IMR-90 (cell line): ENCODE results near the gene NIPAL3. TPM values are rescaled to one million over a fixed set of nuclear protein-coding genes. Genes with fewer than 3 reads are reported as not detected.
A peak's percentile ranks its signal among the peaks of the same experiment; 100 is the strongest.

ENCODE experiments used
- ATAC-seq: fragments of 200-7000 bp; cut with Tn5 transposase; 2 replicates; pipeline ENCODE4 v1.9.1; 2020; ENCODE audit warnings: low read depth, mild to moderate bottlenecking, moderate library complexity
- BruUV-seq: library from RNA; stranded (reverse); fragments of 400-500 nt; replicated peaks from 2 replicates; lab custom pipeline; 2021; lab: Mats Ljungman, UMichigan
- CTCF ChIA-PET: fragments of 300-600 bp; formaldehyde crosslinking; extraction: SDS; loops from one replicate; lab custom pipeline; 2021; ENCODE audit warnings: antibody characterized with exemption; lab: Yijun Ruan, JAX
- POLR2A ChIA-PET: fragments of 300-600 bp; sonication (Branson Sonifier 250); formaldehyde crosslinking; loops from one replicate; lab custom pipeline; 2022; ENCODE audit warnings: antibody characterized with exemption; ENCODE audit not compliant: unreplicated experiment; lab: Charles Lee
- DNase-seq: peaks from one replicate; pipeline ENCODE4 v3.0.0; 2013
- H2AFZ ChIP-seq: replicated peaks from 2 replicates; pipeline ENCODE3; 2013; ENCODE audit warnings: low read length, mild to moderate bottlenecking; ENCODE audit not compliant: poor library complexity
- H2AK5ac ChIP-seq: 2 replicates; pipeline ENCODE4 v1.6.1; 2013; ENCODE audit warnings: low read depth, low read length, inconsistent platforms
- H2AK9ac ChIP-seq: replicated peaks from 2 replicates; pipeline ENCODE3; 2013; ENCODE audit warnings: mild to moderate bottlenecking, low read depth, low read length, moderate library complexity; ENCODE audit not compliant: poor library complexity
- H2BK120ac ChIP-seq: 2 replicates; pipeline ENCODE4 v1.6.1; 2013; ENCODE audit warnings: low read depth, low read length, inconsistent platforms
- H2BK15ac ChIP-seq: 3 replicates; pipeline ENCODE4 v1.6.1; 2013; ENCODE audit warnings: low read depth, low read length, inconsistent platforms
- H2BK20ac ChIP-seq: 2 replicates; pipeline ENCODE4 v1.6.1; 2013; ENCODE audit warnings: low read depth, mild to moderate bottlenecking, inconsistent platforms, low read length, moderate library complexity
- H2BK5ac ChIP-seq: 2 replicates; pipeline ENCODE4 v1.6.1; 2013; ENCODE audit warnings: mild to moderate bottlenecking, low read depth, low read length, inconsistent platforms; ENCODE audit not compliant: poor library complexity, severe bottlenecking
- H3K14ac ChIP-seq: replicated peaks from 2 replicates; pipeline ENCODE4 v1.6.1; 2013; ENCODE audit warnings: low read depth, low read length, inconsistent platforms
- H3K18ac ChIP-seq: 2 replicates; pipeline ENCODE4 v1.6.1; 2013; ENCODE audit warnings: low read depth, low read length, control low read depth
- H3K23ac ChIP-seq: 2 replicates; pipeline ENCODE4 v1.6.1; 2013; ENCODE audit warnings: low read depth, low read length, inconsistent platforms
- H3K27ac ChIP-seq: 2 replicates; pipeline ENCODE4 v1.5.1; 2013; ENCODE audit warnings: mild to moderate bottlenecking, control low read depth, low read length; ENCODE audit not compliant: insufficient read depth
- H3K27me3 ChIP-seq: 2 replicates; pipeline ENCODE4 v1.6.1; 2013; ENCODE audit warnings: low read length; ENCODE audit not compliant: control insufficient read depth, insufficient read depth
- H3K36me3 ChIP-seq: 2 replicates; pipeline ENCODE4 v1.6.1; 2013; ENCODE audit warnings: low read length, mixed read lengths; ENCODE audit not compliant: control insufficient read depth, insufficient read depth
- H3K4ac ChIP-seq: 2 replicates; pipeline ENCODE4 v1.6.1; 2013; ENCODE audit warnings: low read depth, low read length, inconsistent platforms
- H3K4me1 ChIP-seq: 2 replicates; pipeline ENCODE4 v1.6.1; 2013; ENCODE audit warnings: low read length, mixed read lengths; ENCODE audit not compliant: control insufficient read depth, insufficient read depth
- H3K4me2 ChIP-seq: 2 replicates; pipeline ENCODE4 v1.6.1; 2013; ENCODE audit warnings: low read depth, mild to moderate bottlenecking, control low read depth, low read length, moderate library complexity
- H3K4me3 ChIP-seq: 2 replicates; pipeline ENCODE4 v1.5.1; 2013; ENCODE audit warnings: low read depth, mild to moderate bottlenecking, control low read depth, low read length, moderate library complexity; ENCODE audit not compliant: insufficient read depth
- H3K56ac ChIP-seq: 2 replicates; pipeline ENCODE4 v1.6.1; 2013; ENCODE audit warnings: low read length, inconsistent platforms; ENCODE audit not compliant: insufficient read depth; ENCODE audit errors: extremely low read depth
- H3K79me1 ChIP-seq, 2 experiments: 2 replicates each; pipeline ENCODE4 v1.6.1; 2013; ENCODE audit warnings: low read length in 2 of 2, inconsistent platforms in 1 of 2, low read depth in 1 of 2
- H3K9ac ChIP-seq: 2 replicates; pipeline ENCODE4 v1.6.1; 2013; ENCODE audit warnings: low read depth, low read length, control low read depth
- H3K9me1 ChIP-seq: 2 replicates; pipeline ENCODE4 v1.6.1; 2013; ENCODE audit warnings: low read length, inconsistent platforms; ENCODE audit not compliant: insufficient read depth
- H3K9me3 ChIP-seq: 2 replicates; pipeline ENCODE4 v1.6.1; 2013; ENCODE audit warnings: low read length; ENCODE audit not compliant: control insufficient read depth, insufficient read depth
- H4K20me1 ChIP-seq: 2 replicates; pipeline ENCODE4 v1.6.1; 2013; ENCODE audit warnings: low read length, inconsistent platforms; ENCODE audit not compliant: insufficient read depth
- H4K5ac ChIP-seq: 2 replicates; pipeline ENCODE4 v1.6.1; 2013; ENCODE audit warnings: mild to moderate bottlenecking, low read depth, low read length, control low read depth
- H4K8ac ChIP-seq, 2 experiments: 2 replicates each; pipeline ENCODE4 v1.6.1; 2013; ENCODE audit warnings: low read depth in 2 of 2, low read length in 2 of 2, control low read depth in 1 of 2, inconsistent platforms in 1 of 2
- H4K91ac ChIP-seq: 2 replicates; pipeline ENCODE4 v1.6.1; 2013; ENCODE audit warnings: low read depth, low read length, inconsistent platforms; ENCODE audit not compliant: insufficient read depth
- CEBPB ChIP-seq: IDR thresholded peaks from 2 replicates; pipeline ENCODE4 v1.6.1; 2012; ENCODE audit warnings: low read depth, low read length, improper control_type of control experiment
- FOS ChIP-seq: fragments of 150-350 bp; IDR thresholded peaks from 2 replicates; pipeline ENCODE4 v1.6.1; 2016; ENCODE audit warnings: low read depth, low read length
- MAZ ChIP-seq: IDR thresholded peaks from 2 replicates; pipeline ENCODE4 v1.6.1; 2012; ENCODE audit warnings: low read depth, mild to moderate bottlenecking, low read length, improper control_type of control experiment, moderate library complexity, borderline replicate concordance
- POLR2A ChIP-seq: IDR thresholded peaks from 2 replicates; pipeline ENCODE4 v1.6.1; 2012; ENCODE audit warnings: mild to moderate bottlenecking, low read depth, low read length
- RAD21 ChIP-seq: IDR thresholded peaks from 2 replicates; pipeline ENCODE4 v1.6.1; 2012; ENCODE audit warnings: low read length, improper control_type of control experiment
- WGBS, 2 experiments: methylation state at CpG; one replicate each; pipeline versions ENCODE4 v1.1.5 to v1.1.7; 2013; ENCODE audit warnings: missing lambda C conversion rate in 2 of 2; ENCODE audit not compliant: insufficient read length in 1 of 2; ENCODE audit errors: extremely low coverage in 2 of 2; 5-methylcytosine and 5-hydroxymethylcytosine counted together
- dilution Hi-C: fragments of 300-500 bp; cut with HindIII; formaldehyde crosslinking; loops from one replicate; pipeline ENCODE4 v1.14.3; 2018; ENCODE audit warnings: low sequenced_read_pairs; ENCODE audit not compliant: unreplicated experiment
- in situ Hi-C: fragments of 300-500 bp; cut with MboI; formaldehyde crosslinking; loops from 3 replicates; pipeline ENCODE4 v1.14.3; 2019; ENCODE audit warnings: low sequenced_read_pairs, inconsistent platforms, mixed read lengths
- intact Hi-C: fragments of 100-400 bp; cut with micrococcal nuclease; formaldehyde crosslinking; loops from 2 replicates; pipeline ENCODE4 v1.10.0; 2022
- polyA plus RNA-seq, 3 experiments: library from polyadenylated mRNA; depleted of rRNA; stranded (reverse); fragments of >200 nt; gene quantifications; 2 replicates each; pipeline ENCODE4 v1.2.3, GENCODE V29; 2012; ENCODE audit warnings: low replicate concordance in 1 of 3
- total RNA-seq: library from RNA; depleted of rRNA; stranded (reverse); fragments of >200 nt; gene quantifications from 2 replicates; pipeline ENCODE4 v1.2.3, GENCODE V29; 2012

The NIPAL3 gene
- total and polyA plus RNA-seq, 2 of the 4 experiments (the other 2 are of a cell fraction), result 55.0 to 123 TPM

GRCh38 chr1:24502709-24503058, 87.1 kb downstream of the NIPAL3 start, which contains the start of gene RCAN3:
Gene RCAN3 (plus strand): TSS chr1:24502836. CDS start chr1:24514373, 11,537 bp downstream.
- Histone ChIP-seq H4K20me1 (no peaks in the 10 kb centered on the region; the same call in 1 of the 2 replicates), H4K5ac (peak within 1 kb of the TSS; percentile 33), H2BK120ac (peak within 1 kb of the TSS; percentile 44), H3K9me1 (peaks cover 7% of the 10 kb centered on the region; the same call in 1 of the 2 replicates), H3K27ac (peak within 1 kb of the TSS; percentile 64; the same call in 1 of the 2 replicates), H2AFZ (peak within 1 kb of the TSS; percentile 97), H3K9ac (peak within 1 kb of the TSS; percentile 74), H2AK5ac (peak within 1 kb of the TSS; percentile 91), H3K4me2 (peak within 1 kb of the TSS; percentile 86), H3K18ac (peak within 1 kb of the TSS; percentile 17), H3K9me3 (no peaks in the 10 kb centered on the region), H2BK15ac (no peak within 1 kb of the TSS), H2AK9ac (peak within 1 kb of the TSS; percentile 87), H3K27me3 (peaks cover 4% of the 10 kb centered on the region), H4K8ac (peak within 1 kb of the TSS; percentile 21 to 87; a peak in 3 of 4 replicates), H3K79me1 (peaks cover 4 to 21% of the 10 kb centered on the region in 2 experiments; a peak in 3 of 4 replicates), H3K4me1 (no peaks in the 10 kb centered on the region), H3K14ac (peak within 1 kb of the TSS; percentile 79), H3K56ac (peak within 1 kb of the TSS; percentile 65), H3K4me3 (peak within 1 kb of the TSS; percentile 88), H3K36me3 (no peaks in the 10 kb centered on the region), H4K91ac (peak within 1 kb of the TSS; percentile 31), H2BK20ac (peak within 1 kb of the TSS; percentile 40), H3K4ac (peak within 1 kb of the TSS; percentile 78), H2BK5ac (peak within 1 kb of the TSS; percentile 1), H3K23ac (peak within 1 kb of the TSS; percentile 86)
- ATAC-seq (peak; percentile 98), DNase-seq (peak; percentile 75)
- 0% methylated on average over 12 of the region's 53 CpGs; no CpG with 5 or more reads in 1 of the 2 experiments for WGBS, 2 experiments
- BruUV-seq, result no TSS peak
- dilution Hi-C loops (no loop called here), intact Hi-C loops (loop anchor here (2.0 to 10.0 kb wide), 2 partner anchors 86 to 112 kb away; no protein-coding TSS in a partner anchor), in situ Hi-C loops (no loop called here)
- ChIA-PET POLR2A (no interaction called here), CTCF (interaction anchor here (1.2 to 1.6 kb wide), 2 partner anchors 10 to 13 kb away, joined by 3 to 4 read pairs; no protein-coding TSS in a partner anchor)
- TF ChIP-seq MAZ (peak; percentile 51; the same call in 1 of the 2 replicates), POLR2A (no peak), RAD21 (0 out of 2 replicates have a peak, but pooled peaks have one; percentile 4), CEBPB (no peak), FOS (no peak)
